Dermis blood vessel endothelial cell (primary cell): ENCODE measurements around the gene TAF1C. TPM values are rescaled to one million over a fixed set of nuclear protein-coding genes. Genes with fewer than 3 reads are reported as not detected.

Experiments used
- total RNA-seq: library from RNA; depleted of rRNA; stranded (reverse); fragments of >200 nt; gene quantifications from 2 replicates; pipeline ENCODE4 v1.2.3, GENCODE V29; 2014

Gene TAF1C
- total RNA-seq, 1 donor from 2014 or later, result 24.2 TPM

Other genes with a start within 250 kb of the TAF1C start
- gene OSGIN1, start 233.8 kb downstream of the TAF1C start, total RNA-seq, result 0.68 and 1.4 TPM in 2 replicates
- not detected in 2 replicates for gene NECAB2, start 218.8 kb downstream of the TAF1C start, total RNA-seq
- gene SLC38A8, start 144.3 kb downstream of the TAF1C start, total RNA-seq, result not detected in 2 replicates
- 120 and 138 TPM in 2 replicates for gene MBTPS1, start 70.1 kb downstream of the TAF1C start, total RNA-seq
- 28.2 and 32.0 TPM in 2 replicates for gene HSDL1, start 41.9 kb downstream of the TAF1C start, total RNA-seq
- gene DNAAF1, start 41.7 kb downstream of the TAF1C start, total RNA-seq, result under 0.01 TPM in 1 of 2 replicates, not detected in the other
- not detected in 2 replicates for gene ADAD2, start 4.1 kb upstream of the TAF1C start, total RNA-seq
- gene KCNG4, start 53.0 kb upstream of the TAF1C start, total RNA-seq, result not detected in 2 replicates
- gene WFDC1, start 107.8 kb upstream of the TAF1C start, total RNA-seq, result not detected in 2 replicates
- gene ATP2C2, start 181.5 kb upstream of the TAF1C start, total RNA-seq, result not detected in 2 replicates